AG20443 (cell line): ENCODE results near the gene EXOC3L4.

Source experiments
- DNase-seq: peaks from one replicate; pipeline ENCODE4 v3.0.0; 2012; ENCODE audit warnings: low spot score, mixed read lengths

Gene EXOC3L4

DNA sequence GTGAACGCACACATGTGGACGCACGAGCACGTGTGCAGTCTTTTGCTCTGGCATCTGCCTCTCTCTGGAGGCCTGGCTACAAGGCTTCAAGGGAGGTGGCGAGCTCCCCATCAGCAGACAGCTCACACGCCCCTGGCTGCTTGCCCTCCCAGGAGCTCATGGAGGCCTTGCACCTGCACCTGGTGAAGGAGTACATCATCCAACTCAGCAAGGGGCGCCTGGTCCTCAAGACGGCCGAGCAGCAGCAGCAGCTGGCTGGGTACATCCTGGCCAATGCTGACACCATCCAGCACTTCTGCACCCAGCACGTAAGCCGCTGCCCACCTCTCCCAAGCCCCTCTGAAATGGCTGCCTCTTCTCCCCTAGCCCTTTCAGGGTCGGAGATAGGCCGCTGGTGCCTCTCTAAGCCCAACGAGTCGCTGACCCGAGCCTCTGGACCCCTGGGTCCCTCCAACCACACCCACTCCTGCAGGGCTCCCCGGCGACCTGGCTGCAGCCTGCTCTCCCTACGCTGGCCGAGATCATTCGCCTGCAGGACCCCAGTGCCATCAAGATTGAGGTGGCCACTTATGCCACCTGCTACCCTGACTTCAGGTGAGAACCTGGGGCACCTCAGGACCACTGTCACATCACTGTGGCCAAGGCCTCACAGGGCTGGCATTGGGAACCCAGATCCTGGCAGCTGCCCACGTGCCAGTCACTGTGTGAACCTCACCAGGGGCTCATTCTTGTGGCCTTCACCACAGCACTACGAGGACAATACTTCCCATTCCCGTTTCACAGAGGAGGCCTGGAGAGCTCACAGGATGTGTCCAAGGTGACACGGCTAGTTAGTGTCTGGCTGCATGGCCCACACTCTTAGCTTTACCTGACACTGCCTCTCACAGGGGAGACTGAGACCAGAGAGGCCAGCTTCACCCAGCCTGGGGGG, 39.0 kb downstream of the EXOC3L4 start:
- DNase-seq, result no peak

DNA sequence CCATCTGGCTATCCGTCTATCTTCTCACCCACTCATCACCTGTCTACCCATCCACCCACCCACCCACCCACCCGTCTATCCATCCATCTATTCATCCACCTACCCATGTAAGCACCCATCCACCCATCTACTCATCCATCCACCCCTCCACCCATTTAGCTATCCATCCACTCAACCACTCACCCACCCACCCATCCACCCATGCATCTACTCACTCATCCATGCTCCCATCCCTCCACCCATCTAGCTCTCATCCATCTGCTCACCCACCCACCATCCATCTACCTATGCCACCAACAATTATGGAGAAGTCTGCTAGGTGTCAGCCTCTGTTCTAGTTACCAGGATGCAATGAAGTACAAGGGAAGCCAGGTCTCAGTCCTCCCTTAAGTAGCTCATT, 39.9 kb downstream of the EXOC3L4 start:
- no peak for DNase-seq

DNA sequence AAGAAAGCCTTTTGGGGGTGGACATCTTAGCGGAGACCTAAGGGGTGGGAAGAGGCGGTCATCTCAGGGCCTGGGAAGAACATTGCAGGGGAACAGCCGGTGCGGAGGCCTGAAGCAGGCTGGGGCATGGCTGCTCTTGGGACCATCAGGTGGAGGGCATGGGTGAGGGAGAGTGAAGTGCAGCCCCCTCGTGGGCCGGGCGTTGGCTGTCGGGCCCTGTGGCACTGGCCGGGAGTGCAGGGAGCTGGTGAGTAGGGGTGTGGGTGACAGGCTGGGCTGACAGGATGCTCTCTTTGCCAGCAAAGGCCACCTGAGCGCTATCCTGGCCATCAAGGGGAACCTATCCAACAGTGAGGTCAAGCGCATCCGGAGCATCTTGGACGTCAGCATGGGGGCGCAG, 40.4 kb downstream of the EXOC3L4 start:
- DNase-seq, result no peak

DNA sequence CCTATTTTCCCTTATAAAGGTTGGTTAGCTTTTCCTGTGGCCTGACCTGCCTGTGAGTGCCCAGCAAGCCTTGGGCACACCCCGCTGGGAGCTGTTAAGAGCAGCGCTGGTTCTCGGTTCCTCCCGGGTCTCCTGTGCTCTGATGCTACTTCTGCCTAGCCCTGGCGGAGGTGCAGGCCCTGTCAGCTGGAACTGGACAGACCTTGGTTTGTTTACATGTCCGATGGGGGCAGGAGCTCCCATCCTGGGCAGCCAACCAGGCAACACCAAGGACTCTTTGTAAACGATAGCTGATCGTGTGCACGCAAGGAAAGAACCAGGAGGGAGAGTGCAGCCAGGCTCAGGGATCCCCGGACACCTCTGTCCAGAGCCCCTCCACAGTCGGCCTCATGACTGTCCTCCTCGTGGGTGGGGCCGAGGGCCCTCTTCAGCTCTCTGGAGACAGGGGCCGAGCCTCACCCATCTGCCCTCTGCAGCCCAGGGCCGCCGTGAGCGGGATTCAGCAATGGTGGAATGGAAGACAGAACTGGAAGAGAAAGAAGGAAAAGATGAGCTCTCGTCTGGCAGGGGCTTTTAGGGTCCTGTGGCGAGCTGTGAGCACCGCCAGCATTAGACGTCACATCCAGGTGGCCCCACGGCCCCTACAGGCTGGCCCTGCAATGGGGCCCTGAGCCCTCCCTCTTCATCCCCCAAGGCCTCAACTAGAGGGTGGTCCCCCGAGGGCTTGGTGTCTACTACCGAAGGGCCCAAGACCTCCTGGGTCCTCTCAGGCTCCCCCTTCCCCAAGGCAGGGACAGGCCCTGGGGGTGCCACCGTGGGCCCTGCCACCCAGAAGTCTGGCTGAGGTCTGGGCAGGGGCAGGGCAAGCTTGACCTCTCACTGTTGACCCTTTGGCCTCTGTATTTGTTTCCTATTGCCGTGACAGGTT, 41.1 kb downstream of the EXOC3L4 start:
- DNase-seq, result no peak

DNA sequence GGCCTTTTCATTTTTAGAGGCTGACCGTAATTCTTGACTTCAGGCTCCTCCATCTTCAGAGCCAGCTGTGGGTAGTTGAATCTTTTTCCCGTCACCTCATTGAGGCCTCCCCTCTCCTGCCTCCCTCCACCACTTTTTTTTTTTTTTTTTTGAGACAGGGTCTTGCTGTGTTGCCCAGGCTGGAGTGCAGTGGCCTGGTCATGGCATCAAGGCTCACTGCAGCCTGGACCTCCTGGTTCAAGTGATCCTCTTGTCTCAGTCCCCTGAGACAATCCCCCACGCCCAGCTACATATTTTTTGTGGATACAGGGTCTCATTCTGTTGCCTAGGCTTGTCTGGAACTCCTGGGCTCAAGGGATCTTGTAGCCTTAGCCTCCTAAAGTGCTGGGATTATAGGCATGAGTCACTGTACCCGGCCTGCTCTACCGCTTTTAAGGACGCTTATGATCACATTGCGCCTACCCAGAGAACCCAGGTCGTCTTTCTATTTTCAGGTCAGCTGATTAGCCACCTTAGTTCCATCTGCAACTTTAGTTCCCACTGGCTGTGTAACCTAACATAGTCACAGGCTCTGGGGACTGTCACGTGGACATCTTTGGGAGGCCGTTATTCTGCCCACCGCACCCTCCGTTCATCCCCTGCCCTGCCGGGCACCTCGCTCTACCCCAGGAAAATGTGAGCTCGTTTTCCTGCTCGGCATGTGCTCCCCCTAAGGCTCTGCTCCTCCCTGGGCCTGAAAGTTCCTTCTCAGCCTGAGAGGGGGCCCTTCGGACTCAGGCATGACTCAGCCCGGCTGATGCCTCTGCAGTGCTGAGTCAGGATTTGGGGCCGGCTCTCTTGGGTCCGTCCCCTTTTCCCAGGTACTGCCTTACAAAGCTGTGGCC, 42.1 kb downstream of the EXOC3L4 start:
- DNase-seq, result peak; percentile 83

DNA sequence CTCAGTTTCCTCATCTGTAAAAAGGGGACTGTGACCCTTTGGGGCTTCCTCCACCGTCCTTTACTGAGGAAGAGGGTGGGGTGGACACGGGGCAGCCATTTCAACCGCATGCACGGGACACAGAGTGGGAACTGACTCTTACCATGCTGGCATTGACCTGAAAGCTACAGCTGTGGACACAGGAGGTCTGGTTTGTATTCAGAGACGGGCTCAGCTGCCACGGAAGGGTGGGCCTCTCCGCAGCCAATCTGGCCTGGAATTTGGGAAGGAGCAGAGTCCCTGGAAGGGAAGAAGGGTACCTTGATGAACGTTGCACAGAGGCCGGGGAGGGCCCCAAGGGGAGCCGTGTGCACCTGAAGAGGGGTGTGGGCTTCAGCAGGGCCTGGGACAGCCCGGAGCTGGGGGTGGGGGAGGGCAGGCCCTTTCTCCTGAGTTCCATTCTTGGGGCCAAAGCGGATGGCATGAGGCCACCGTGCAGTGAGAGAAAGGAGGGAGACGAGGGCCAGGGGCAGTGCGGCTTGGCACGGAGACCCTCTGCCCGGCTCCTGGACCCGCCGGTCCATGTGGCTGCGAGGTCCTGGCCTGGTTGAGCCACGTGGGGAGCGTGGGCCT, 43.3 kb downstream of the EXOC3L4 start:
- no peak for DNase-seq

DNA sequence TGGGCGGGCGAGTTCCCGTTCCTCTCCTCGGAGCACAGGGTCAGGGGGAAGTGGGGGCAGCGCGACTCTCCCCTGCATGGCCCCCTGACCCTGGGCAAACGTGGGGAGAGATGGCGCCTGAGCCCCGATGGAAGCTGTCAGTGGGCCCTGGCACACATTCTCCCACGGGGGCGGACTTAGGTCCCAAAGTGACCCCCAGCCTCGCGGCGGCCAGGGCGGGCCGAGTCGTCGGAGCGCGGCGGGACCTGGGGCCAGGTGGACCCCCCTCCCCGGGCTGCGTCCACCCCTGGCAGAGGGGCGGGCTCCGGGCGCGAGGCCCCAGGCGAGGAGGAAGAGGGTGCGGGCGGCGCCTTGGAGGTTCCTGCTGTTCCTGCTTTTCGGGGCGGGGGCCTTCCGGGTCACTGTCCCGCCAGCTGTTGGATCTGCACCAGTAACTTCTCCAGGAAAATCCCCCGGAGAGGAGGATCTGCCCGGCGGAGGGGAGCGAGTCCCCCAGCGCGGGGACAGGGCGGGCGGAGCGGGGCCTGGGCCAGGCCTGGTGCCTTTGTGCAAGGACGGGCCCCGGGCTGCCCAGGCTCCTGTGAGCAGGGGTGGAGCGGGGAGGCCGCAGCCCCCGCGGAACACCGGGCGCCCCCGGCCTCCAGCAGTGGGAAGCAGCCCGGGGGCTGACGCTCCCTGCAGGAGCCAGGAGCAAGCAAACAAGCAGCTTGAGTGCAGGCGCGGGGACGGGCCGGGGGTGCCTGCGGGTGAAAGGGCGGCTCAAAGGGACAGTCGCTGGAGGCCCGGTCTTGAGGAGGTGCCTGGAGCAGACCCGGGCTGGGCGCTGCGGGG, 44.0 kb downstream of the EXOC3L4 start:
- no peak for DNase-seq

DNA sequence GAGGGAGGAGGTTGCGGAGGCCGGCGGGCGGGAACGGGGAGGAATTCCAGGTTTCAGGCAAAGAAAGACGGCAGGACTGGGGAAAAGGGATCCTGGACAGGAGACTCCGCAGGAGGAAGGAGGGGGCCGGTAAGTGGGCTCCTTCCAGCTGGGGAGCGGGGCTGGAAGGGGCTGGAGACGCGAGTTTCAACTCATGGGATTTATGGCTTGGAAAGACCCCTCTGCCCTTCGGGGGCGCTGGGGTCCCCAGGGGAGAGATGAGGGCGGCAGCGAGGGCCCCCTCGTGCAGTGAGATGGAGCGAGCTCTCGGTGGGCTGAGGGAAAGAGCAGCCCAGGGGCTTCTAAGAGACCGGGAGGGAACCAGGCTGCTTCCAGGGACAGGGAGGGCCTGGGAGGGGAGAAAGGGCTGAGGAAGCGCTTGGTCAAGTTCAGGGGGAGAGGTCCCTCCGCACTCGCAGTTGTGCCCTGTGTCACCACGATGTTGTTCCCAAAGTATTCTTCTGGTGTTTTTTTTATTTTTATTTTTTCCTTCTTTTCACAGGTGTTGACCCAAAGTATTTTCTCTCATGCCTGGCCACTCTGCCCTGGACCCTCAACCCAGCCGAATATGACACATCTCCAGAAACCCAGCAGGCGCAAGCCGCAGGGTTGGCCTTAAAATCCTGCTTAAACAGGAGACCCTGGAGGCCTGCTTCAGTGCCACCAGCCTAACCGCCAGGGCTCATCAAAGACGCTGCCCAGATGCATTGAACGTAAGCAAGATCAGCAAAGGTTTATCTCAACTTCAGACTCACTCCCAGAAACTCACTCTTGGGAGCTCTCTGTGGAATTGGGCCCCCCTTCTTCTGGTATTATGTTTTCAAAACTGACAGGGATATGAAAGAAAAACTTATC, 44.9 kb downstream of the EXOC3L4 start:
- no peak for DNase-seq

DNA sequence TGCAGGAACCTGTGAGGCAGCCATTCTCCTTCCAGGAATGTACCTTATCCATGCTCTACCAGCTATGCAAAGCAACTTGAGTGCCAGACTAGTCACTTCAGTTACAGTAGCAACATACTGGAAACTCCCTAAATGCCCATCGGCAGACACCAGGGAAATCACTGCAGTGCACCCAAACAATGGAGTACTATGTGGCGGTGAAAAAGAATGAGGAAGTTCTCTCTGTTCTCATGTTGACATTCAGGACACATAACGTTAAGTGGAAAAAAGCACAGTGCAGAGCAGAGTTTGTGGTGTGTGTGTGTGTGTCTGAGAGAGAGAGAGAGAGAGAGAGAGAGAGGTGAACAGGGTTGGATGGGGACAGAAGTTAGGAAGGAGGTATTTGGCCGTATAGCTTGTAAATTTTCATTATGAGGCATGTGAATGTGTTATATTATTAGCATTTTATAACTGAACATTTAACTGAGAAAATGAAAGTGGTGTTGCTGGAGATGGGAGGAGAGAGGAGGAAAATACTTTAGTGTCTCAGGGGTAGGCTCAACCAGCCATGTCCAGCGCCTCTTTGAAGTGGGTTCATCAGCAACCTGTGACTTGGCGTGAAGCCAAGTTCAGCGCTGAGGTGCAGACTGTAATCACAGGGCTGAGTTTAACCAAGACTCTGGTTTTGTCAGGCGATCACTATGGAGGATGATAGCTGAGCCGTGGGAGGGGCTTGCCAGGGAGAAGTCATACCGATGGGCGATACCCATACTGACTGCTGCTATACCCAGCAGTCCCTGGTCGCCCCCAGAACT, 46.0 kb downstream of the EXOC3L4 start:
- no peak for DNase-seq

DNA sequence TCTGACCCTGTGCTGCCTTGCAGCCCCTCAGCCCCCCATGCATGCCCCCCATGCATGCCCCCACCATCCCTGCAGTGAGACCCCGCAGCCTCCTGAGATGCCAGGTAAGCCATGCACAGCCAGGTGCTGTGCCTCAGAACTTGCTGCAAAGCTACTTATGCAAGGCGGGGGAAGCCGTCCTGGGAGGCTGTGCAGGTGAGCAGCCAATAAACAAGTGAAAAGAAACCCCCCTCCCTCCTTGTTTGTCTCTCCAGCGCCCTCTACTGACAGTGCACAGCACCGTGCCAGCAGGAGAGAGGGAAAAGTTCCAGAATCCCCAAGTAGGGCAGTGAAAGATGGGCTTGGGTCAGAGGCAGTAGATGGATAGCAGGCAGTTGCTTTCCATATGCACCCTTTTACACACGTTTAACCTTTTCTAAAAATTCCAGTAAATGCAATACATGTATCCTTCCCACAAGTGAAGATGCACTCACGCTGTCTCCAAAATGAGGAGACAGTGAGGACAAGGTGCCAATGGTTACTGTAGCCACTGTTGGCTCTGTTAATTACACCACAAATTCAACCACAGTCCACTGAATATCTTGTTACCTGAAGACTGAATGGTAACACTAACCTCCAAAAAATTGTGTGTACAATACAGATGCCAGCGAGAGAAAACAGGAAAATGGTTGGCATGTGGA, 46.7 kb downstream of the EXOC3L4 start:
- DNase-seq, result peak; percentile 60

DNA sequence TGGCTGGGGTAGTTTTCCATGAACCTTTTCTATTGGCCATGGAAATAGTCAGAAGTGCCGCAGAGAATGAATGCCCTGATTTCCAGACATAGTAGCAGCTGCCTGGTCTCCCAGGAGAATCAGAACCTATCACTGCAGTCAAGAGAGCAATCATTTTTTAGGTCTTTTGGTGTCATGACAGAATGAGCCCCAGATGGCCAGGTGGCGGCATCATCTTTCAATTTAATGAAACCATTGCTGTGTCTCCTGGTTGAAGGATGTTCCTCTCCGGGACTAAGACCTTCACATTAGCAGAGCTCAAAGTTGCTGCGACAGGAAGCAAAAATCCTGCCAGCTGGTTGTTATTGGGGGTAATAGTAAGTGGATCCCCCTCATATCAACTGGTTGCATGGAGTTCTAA, 47.5 kb downstream of the EXOC3L4 start:
- DNase-seq, result no peak

DNA sequence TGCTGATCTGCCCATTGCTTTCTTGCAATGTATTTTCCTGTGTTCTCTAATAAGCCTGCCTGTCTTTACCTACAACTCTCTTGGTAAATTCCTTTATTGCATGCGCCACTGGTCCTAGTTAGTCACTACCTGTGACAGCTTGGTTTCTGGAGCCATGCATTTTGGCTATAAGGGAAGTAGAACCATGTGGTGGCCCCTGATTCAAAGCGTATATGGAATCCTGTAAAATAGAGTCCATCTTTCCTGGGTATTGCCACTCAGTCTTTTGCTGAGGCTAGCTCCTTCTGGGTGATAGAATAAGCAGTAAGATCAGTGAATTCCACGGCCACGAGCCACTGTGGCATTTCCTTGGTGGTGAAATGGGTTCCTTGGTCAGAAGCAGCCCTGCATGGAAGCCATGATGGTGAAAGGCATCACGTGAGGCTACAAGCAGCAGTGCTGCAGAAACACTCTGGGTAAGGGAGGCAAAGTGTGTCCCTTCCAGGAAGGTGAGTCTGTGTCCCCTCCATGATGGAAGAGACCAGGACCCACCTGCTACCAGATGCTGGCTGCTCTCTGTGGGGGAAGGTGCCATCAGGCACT, 48.3 kb downstream of the EXOC3L4 start:
- DNase-seq, result no peak

DNA sequence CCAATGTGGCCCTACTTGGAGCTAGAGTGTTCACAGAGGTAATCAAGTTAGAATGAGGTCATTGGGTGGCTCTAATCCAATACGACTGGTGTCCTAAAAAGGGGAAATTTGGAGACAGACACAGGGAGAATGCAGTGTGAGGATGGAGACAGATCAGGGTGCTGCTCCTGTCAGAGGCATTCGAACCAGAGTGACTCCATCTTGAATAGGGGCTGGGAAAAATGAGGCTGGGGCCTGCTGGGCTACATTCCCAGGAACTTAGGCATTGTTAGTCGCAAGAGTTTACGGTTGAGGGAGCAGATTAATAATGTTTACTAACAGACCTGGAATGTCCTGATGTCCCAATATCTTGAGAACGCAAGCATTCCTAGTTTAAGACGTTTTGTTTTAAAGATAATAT, 49.0 kb downstream of the EXOC3L4 start:
- DNase-seq, result peak; percentile 39

DNA sequence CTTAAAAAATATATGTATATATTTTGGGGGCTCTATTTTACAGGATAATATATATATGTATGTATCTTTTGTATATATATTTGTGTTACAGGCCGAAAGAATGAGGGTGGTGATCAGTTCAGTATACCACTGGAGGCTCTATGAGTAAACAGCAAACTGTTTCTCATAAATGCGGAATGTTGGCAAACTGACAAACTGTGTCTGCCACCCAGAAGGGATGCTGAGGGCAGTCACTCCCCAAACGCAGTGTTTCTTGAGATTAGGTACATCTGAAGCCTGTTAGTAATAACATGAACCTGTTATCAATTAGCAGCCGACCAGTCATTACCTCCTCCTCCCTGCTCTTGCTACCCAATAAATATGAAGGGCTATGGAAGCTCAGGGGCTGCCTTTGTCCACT, 49.6 kb downstream of the EXOC3L4 start:
- DNase-seq, result peak; percentile 60

DNA sequence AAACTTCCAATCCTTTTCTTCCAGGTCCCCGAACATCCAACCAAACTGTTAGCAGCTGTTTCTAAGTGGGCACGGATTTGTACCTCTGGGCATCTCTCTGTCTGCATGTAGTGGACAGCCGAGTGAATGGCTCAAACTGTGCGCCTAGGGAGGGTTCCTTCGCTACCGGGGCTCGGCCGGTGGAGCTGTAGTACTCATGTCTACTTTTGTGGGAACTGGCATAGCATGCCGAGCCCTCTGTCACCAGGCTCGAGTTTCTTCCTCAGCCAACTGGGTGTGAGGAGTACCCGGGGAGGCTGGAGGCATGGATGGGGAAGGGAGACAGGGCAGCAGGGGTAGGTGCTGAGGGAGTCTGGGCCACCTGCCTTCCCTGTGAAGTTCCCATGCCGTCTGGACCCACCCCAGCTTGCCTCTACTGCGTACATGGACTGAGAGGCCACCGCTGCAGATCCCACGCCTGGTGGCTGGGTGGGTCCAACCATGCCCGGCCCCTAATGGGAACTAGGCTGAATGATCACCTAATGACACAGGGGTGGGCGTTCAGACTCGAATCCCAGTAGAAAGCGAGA, 51.7 kb downstream of the EXOC3L4 start:
- no peak for DNase-seq

DNA sequence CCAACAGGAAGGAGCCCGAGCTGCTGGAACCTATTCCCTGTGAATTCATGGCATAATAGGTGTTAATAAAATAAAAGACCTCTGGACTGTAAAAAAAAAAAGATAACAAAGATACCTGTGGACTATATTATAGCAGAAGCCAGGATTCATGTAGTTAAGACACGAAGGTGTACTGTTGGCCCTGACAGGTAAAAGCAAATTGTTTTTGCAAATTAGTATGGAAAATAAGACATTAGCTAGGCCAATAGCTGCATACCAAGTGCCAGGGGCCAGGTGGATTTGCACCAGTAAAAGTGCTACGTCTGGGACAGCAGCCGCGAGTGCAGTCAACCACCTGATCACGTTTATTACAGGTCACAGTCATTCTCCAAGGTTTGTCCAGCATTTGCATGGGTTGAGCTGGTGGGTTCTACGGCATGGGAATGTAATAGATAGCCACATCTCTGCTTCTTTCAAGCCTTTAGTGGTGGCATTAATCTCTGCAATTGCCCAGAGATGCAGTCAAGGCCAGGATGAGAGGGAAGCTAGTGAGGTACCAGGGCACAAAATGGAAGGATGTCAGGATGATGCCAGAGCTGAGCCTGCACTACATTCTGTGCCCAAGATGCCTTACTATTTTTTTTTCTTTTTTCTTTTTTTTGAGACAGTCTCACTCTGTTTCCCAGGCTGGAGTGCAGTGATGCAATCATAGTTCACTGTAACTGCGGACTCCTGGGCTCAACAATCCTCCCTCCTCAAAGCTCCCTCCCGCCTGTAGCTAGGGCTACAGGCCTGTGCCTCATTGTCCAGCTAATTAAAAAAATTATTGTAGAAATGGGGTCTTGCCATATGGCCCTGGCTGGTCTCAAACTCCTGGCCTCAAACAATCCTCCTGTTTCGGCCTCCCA, 55.1 kb downstream of the EXOC3L4 start:
- no peak for DNase-seq
